OCI-M1 (cell line): Measurements from ENCODE around the gene C1orf94.
"Not testable (repeated sequence)": the region's sequence is repeated elsewhere in the genome, so short reads cannot be mapped to it uniquely, and the experiment has no call there.

ENCODE experiments used
- DNase-seq: peaks from one replicate; lab custom pipeline; 2025; lab: John Stamatoyannopoulos, UW

C1orf94 gene

GRCh38 chr1:34164771-34165391, 11.8 kb upstream of the C1orf94 start, which contains the start of gene CSMD2:
CSMD2 (minus strand) TSS chr1:34165230; CDS start chr1:34165097, 133 bp downstream.
- no peak for DNase-seq

- DNase-seq = no peak
These were observed 11.2 kb upstream of the C1orf94 start for GRCh38 chr1:34165422-34165921.

- no peak for DNase-seq
These were observed 10.5 kb upstream of the C1orf94 start for GRCh38 chr1:34166191-34166624.

GRCh38 chr1:34166625-34167361, 9.9 kb upstream of the C1orf94 start:
- DNase-seq = no peak

GRCh38 chr1:34167389-34167788, 9.3 kb upstream of the C1orf94 start:
- DNase-seq = no peak

- no peak for DNase-seq
These were observed 963 bp upstream of the C1orf94 start for GRCh38 chr1:34175744-34176143.

- DNase-seq = no peak
These were observed 1.4 kb downstream of the C1orf94 start for GRCh38 chr1:34178072-34178471.

- DNase-seq = not testable (repeated sequence)
These were observed 6.7 kb downstream of the C1orf94 start for GRCh38 chr1:34183381-34183780.

- DNase-seq = no peak
These were observed 10.2 kb downstream of the C1orf94 start for GRCh38 chr1:34186741-34187494.

- no peak for DNase-seq
These were observed 11.7 kb downstream of the C1orf94 start for GRCh38 chr1:34188418-34188817.

GRCh38 chr1:34188985-34189384, 12.3 kb downstream of the C1orf94 start:
- DNase-seq = no peak

GRCh38 chr1:34190692-34191091, 14.0 kb downstream of the C1orf94 start:
- DNase-seq = no peak

GRCh38 chr1:34192621-34193020, 15.9 kb downstream of the C1orf94 start:
- DNase-seq = no peak

GRCh38 chr1:34199927-34200326, 23.2 kb downstream of the C1orf94 start:
- no peak for DNase-seq

- peak; percentile 1 for DNase-seq
These were observed 36.0 kb downstream of the C1orf94 start for GRCh38 chr1:34212673-34213072.

- DNase-seq = no peak
These were observed 37.2 kb downstream of the C1orf94 start for GRCh38 chr1:34213956-34214355.

- DNase-seq = no peak
These were observed 54.7 kb downstream of the C1orf94 start for GRCh38 chr1:34231441-34231840.

GRCh38 chr1:34235594-34235993, 58.9 kb downstream of the C1orf94 start:
- no peak for DNase-seq

GRCh38 chr1:34236089-34236488, 59.4 kb downstream of the C1orf94 start:
- no peak for DNase-seq

GRCh38 chr1:34237151-34237815, 60.6 kb downstream of the C1orf94 start:
- no peak for DNase-seq

GRCh38 chr1:34245967-34246366, 69.3 kb downstream of the C1orf94 start:
- no peak for DNase-seq

- DNase-seq = no peak
These were observed 73.6 kb downstream of the C1orf94 start for GRCh38 chr1:34250342-34250741.
